GM18909 (cell line): Measurements from ENCODE around the gene NOL4L.

Experiments
- ATAC-seq: cut with Tn5 transposase; IDR thresholded peaks from one replicate; pipeline ENCODE4 v1.9.1; 2021; ENCODE audit warnings: mild to moderate bottlenecking; ENCODE audit not compliant: unreplicated experiment, poor library complexity

Gene NOL4L

DNA sequence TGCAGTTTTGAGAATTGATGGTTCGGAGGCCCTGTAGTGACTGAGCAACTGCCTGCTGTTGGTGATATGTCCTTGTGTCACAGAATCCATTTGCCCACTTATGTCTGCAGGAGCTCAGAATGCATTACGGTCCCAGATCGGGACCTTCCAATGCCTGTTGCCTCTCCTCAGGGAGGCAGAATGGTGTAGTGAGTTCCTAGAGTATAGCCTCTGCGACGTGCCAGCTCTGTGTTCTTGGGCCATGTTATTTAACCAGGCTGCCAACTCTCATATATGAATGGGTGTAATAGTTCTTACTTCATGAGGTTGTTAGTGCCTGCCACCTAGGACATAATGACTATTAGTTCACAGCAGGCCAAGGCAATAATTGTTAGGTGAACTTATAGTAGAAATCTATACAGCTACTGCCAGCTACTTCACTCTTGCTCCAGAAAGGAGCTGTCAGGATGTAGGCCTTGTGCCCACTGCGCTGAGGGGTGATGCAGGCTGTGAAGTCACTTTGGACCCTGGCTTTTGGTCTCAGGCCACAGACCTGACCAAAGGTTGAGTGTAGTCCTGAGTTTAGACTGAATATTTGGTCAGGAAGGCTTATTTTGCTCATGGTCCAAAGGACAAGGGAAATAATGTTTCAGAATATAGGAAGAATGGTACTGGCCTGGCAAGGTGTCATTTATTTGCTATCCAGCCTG is 144.9 kb downstream of the NOL4L start:
- ATAC-seq: no peak

DNA sequence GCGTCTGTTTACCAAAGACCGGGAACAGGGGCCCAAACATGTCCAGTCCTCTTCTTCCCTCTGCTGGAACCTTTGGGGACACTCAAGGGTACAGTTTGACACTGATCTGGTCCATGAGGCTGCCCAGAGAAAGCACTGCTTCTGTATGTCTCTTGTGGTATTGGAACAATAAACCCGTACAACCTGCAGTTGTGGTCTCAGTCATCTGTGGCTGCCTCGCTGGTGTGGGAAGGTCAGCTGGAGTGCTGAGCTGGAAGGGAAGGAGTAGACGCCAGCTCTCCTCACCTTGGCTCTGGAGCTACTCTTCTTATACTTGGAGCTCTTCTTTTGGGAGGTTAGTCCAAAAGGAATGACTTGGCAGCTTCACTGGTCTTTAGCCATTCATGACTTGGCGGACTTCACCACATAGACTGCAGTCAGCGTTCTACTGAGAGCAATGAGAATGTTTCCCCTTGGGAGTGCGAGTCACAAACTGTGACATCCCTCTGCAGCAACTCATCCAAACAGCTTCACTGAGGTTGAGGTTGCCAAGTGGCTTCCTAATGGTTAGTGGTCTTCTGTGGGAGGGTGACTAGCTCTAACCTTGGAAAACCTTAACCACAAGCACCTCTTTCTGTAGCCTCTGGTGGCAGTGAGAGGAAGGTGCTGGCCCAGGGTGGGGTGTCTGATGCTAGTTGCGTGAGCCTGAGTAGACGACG is 145.9 kb downstream of the NOL4L start:
- no peak for ATAC-seq

DNA sequence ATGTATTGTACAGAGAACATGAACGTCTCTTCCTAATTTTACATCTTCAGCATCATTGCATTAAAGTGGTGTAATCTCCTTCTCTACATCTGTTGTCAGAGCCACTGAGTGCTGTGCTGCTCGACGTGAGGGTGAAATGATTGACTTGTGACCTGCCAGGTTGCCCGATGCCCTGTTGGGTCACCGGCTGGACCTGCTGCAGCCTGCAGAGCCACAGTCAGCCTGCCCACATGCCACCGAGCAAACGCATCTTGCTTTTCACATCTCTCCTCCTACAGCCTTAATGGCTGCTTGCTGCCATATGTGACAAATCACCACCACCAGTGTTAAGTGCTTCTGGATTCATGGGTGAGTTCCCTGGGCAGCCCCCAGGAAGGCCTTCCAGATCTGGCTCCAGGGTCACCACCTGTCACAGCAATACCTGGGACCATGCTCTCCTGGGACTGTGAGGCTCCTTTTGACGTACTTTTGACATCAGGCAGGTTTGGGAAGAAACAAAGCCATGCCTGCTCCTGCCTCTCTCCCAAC is 146.7 kb downstream of the NOL4L start:
- no peak for ATAC-seq

DNA sequence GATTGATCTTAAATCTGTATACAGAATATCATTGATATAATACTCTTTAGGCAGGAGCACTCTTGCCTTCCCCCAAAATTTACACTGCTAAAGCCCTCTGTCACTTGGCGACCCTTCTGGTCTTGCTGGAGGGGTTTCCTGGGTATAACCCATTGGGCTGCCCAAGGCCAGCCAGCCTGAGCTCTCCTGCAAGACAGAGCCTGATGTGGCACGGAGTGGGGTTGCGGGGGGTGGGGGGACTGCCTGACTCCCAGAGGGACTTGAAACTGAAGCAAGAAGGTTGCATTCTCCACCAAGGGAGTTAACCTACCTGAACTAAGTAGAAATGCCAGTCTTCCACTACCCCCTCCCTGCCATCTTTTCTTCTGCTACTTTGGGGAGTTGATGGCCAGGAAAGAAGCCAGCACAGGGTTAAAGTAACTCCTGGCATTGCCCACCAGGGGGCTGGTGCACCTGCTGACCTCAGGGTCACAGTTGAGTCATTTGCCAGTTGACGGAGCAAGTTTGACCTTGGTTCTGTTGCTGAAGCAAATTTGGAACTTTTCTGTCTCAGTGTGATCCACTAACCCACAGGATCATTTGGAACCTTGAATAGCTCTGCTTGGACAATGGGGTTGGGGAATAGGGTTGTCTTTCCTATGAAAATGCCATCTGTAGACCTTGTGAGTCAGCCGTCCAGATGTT is 147.6 kb downstream of the NOL4L start:
- ATAC-seq: no peak

DNA sequence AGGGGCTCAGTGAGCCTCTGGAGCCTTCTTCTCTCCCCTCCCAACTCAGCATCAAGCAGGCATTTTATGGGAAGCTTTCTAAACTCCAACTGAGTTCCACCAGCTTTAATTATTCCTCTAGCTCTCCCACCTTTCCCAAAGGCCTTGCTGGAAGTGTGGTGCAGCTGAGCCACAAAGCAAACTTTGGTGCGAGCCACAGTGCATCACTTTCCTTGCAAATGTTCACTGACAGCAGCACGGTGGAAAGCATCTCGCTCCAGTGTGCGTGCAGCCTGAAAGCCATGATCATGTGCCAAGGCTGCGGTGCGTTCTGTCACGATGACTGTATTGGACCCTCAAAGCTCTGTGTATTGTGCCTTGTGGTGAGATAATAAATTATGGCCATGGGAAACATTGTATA is 148.2 kb downstream of the NOL4L start:
- no peak for ATAC-seq

DNA sequence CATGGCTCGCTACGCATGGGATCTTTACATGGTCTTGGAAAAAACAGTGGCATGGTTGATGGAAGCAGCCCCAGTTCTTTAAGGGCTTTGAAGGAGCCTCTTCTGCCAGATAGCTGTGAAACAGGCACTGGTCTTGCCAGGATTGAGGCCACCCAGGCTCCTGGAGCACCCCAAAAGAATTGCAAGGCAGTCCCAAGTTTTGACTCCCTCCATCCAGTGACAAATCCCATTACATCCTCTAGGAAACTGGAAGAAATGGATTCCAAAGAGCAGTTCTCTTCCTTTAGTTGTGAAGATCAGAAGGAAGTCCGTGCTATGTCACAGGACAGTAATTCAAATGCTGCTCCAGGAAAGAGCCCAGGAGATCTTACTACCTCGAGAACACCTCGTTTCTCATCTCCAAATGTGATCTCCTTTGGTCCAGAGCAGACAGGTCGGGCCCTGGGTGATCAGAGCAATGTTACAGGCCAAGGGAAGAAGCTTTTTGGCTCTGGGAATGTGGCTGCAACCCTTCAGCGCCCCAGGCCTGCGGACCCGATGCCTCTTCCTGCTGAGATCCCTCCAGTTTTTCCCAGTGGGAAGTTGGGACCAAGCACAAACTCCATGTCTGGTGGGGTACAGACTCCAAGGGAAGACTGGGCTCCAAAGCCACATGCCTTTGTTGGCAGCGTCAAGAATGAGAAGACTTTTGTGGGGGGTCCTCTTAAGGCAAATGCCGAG is 148.8 kb downstream of the NOL4L start:
- ATAC-seq: no peak

DNA sequence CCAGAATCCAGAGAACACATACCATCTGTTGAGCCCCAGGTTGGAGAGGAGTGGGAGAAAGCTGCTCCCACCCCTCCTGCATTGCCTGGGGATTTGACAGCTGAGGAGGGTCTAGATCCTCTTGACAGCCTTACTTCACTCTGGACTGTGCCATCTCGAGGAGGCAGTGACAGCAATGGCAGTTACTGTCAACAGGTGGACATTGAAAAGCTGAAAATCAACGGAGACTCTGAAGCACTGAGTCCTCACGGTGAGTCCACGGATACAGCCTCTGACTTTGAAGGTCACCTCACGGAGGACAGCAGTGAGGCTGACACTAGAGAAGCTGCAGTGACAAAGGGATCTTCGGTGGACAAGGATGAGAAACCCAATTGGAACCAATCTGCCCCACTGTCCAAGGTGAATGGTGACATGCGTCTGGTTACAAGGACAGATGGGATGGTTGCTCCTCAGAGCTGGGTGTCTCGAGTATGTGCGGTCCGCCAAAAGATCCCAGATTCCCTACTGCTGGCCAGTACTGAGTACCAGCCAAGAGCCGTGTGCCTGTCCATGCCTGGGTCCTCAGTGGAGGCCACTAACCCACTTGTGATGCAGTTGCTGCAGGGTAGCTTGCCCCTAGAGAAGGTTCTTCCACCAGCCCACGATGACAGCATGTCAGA is 149.6 kb downstream of the NOL4L start:
- no peak for ATAC-seq

DNA sequence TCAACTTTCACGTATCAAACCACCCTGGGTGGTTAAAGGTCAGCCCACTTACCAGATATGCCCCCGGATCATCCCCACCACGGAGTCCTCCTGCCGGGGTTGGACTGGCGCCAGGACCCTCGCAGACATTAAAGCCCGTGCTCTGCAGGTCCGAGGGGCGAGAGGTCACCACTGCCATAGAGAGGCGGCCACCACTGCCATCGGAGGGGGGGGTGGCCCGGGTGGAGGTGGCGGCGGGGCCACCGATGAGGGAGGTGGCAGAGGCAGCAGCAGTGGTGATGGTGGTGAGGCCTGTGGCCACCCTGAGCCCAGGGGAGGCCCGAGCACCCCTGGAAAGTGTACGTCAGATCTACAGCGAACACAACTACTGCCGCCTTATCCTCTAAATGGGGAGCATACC is 150.7 kb downstream of the NOL4L start:
- ATAC-seq: no peak

DNA sequence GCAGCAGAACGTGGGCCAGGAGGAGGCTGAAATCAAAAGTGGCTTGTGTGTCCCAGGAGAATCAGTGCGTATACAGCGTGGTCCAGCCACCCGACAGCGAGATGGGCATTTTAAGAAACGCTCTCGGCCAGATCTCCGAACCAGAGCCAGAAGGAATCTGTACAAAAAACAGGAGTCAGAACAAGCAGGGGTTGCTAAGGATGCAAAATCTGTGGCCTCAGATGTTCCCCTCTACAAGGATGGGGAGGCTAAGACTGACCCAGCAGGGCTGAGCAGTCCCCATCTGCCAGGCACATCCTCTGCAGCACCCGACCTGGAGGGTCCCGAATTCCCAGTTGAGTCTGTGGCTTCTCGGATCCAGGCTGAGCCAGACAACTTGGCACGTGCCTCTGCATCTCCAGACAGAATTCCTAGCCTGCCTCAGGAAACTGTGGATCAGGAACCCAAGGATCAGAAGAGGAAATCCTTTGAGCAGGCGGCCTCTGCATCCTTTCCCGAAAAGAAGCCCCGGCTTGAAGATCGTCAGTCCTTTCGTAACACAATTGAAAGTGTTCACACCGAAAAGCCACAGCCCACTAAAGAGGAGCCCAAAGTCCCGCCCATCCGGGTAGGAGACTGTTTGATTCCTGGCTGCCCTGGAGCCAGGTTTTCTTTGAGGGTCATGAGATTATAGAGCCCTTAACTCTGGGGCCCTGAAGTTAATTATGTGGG is 151.7 kb downstream of the NOL4L start:
- ATAC-seq: no peak

DNA sequence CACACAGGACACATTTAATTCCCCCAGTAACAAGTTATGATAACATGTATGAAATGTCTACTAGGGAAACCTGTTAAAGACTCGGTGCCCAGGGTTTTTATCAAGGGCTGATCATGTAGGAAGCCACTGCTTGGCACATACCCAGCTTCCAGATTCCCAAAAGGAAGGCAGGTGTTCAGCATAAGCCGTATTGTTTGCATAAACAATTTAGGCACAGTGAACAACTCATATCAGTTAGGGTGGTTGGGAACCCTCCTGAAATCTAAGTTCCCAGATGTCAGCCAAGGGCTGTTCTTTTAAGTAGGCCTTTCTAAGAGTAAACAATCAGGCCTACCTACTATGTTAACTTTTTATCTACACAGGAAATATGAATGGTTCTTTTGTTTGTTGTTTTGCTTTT is 152.9 kb downstream of the NOL4L start:
- no peak for ATAC-seq

DNA sequence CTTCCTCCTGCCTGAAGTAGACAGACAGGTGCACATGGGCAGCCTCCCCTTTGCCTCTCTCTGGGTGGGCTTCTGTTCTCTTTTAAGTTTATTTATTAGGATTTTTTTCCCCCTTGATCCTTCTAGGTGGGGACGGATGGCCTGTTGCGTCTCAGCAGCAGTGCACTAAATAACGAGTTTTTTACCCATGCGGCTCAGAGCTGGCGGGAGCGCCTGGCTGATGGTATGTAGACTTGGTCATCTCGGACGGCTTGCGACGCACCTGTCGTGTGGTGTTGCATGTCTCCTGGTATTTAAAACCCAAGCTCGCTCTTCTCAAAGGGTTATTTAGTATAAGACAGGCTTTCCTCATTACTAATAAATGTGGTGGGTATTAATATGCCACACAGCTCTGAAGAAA is 153.7 kb downstream of the NOL4L start:
- no peak for ATAC-seq

DNA sequence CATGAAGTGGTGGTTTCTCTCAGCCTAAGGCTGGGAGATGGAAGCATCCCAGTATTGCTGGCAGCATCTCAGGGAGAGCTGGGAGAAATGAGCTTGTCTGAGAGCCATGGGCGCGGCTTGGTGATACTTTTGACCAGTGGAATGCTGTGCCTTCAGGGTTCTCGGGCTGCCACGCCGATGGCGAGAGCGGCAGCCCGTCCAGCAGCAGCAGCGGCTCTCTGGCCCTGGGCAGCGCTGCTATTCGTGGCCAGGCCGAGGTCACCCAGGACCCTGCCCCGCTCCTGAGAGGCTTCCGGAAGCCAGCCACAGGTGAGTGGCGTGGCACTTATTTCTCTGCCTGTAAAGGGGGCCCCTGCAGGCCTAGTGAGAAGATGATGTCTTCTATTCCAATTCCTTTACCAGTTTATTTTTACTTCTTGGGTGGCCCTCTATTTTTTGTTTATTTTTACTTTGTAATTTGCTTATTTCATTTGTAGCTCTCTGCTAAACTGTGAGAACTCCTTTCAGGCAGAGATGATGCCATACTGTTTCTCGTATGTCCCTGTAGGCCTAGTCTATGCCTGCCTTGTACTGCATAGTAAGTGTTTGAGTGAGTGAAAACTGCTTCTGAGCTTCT is 155.3 kb downstream of the NOL4L start:
- ATAC-seq: no peak

DNA sequence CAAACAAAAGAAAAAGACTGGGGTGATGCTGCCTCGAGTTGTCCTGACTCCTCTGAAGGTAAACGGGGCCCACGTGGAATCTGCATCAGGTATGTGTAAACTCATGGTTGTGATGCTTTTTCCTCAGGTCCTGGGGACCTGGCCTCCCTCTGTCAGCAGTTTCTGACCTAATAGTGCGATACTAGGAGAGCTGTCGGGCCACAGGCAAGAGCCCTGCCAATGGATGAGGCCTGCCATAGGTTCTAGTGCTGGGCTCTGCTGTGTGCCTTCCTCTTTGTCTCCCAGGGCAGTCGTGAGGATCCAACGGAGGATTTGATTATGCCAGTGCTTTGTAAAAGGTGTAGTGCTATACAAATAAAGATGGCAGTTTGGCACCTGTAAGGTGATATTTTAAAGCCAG is 155.8 kb downstream of the NOL4L start:
- no peak for ATAC-seq

DNA sequence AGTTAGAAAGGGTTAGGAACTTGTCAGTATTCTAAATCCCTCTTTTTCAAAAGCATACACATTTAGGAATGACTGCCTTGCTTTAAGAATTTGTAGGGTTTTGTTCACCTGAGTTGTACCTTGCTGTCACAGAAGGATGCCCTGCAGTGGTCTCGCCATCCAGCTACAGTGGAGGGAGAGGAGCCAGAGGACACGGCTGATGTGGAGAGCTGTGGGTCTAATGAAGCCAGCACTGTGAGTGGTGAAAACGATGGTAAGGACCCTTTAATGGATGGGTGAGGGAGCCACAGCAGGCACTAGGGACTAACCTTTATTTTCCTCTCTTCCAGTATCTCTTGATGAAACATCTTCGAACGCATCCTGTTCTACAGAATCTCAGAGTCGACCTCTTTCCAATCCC is 157.1 kb downstream of the NOL4L start:
- no peak for ATAC-seq

DNA sequence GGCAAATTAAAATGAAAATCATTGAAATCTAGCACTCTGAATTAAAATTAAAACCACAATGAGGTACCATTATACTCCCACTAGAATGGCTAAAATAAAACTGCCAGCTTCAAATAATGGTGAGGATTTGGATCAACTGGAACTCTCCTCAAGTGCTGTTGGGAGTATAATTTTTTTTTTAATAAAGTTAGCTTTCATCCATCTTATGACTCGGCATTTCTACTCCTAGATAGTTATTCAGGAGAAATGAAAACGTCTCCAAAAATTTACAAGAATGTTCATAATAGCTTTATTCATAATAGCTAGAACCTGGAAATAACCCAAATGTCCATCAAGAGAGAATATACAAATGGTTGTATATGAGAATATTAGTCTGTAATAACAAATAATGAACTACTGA is 163.8 kb downstream of the NOL4L start:
- no peak for ATAC-seq

DNA sequence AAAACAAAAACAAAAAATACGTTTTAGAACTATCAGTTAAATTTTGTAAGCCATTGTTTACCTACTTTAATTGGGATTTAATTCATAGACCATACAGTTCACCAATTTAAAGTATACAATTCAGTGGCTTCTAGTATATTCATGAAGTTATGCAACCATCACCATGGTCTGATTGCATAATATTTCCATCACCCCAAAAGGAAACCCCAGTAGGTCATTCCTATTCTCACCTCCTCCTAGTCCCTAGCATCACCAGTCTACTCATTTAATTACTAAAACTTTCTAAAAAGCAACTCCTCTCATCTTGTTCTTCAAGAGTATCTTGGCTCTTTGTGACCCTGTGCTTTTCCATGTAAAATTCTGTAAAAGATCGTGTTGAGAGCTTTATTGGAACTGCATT is 166.8 kb downstream of the NOL4L start:
- no peak for ATAC-seq

DNA sequence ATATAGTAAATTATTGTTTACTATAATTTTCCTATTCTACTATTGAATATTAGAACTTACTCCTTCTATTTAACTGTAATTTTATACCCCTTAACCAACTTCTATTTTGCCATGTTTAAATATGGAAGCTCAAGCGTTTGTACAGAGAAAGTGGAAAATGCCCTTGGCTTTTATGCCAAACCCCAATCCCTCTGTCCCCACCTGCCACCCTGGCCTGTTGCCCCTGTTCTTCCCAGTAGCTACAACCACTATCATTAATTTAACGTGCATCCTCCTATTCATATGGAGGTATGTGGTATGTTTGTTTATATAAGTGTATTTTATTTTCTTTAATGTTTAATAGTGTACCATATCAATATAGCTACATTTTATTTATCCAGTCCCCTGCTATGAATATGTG is 168.9 kb downstream of the NOL4L start:
- ATAC-seq: no peak

DNA sequence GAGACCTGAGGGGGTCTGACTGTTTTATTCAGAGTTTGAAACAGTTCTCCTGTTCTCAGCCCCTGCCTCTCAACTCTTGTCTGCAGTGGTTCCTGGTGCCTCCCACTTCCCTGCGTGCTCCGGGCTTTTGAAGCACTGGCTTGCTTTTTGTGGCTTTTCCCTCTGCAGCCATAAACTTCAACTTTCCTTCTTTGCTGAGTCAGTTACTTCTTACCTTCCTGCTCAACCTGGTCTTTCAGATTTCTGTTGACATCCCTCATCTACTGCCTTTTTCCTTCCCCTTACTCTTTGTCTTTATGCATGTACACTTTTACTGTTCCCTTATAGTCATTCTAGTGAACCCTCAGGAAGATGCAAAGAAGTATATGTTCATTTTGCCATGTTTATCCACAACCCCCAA is 169.6 kb downstream of the NOL4L start:
- no peak for ATAC-seq

DNA sequence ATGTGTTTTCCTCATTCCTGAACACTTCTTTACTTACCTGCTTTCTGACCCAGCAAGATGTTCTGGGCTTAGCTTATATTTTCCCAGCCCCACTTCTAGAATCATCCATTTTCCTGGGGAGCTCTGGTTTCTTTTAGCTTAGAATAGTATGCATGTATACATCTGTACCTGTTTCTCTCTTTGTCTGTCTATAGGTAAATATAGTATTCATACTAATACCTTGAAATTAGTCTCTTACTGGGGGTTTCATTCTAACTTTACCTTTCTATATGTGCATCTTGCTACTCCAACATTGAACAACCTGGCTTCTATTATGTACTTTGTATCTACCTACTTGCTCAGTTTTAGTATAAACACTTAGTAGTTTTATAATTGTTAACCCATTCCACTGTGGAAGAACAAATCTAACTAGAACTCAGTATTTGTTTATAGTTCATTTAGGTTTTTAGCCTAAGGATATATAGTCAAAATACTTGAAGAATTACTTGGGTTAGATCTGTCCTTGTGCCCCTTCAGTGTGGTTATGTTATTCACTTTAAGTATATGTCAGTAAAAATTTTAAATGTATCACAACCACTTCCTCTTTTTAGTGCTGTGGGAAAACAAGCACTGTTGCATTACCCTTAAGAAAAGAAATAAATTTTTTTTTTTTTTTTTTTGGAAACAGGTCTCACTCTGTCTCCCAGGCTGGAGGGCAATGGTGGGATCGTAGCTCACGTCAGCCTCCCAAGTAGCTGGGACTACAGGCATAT is 173.0 kb downstream of the NOL4L start:
- ATAC-seq: no peak
